ENCODE data around the gene TACO1. TPM values are rescaled to one million over a fixed set of nuclear protein-coding genes. Genes with fewer than 3 reads are reported as not detected.

The TACO1 gene
- total RNA-seq, 1 donor from 2014 or later = 19.5 TPM

GRCh38 chr17:63645775-63646487 lies 45.2 kb downstream of the TACO1 start:
- Histone ChIP-seq H3K4me3 (ENCODE audit: insufficient read depth, low read depth, low read length) (no peak overlapping the region), H2AFZ (ENCODE audit: low read depth, low read length) (no peak overlapping the region), H3K36me3 (ENCODE audit: insufficient read depth, low read length) (no peaks in the 10 kb centered on the region), H4K20me1 (ENCODE audit: insufficient read depth, low read length) (peaks cover 27% of the 10 kb centered on the region), H3K4me1 (ENCODE audit: insufficient read depth, low read length) (peaks cover 20% of the 10 kb centered on the region), H3K4me2 (ENCODE audit: low read length) (no peak overlapping the region), H3K9me3 (ENCODE audit: insufficient read depth, low read depth, low read length) (no peaks in the 10 kb centered on the region), H3K79me2 (ENCODE audit: insufficient read depth, low read length) (no peaks in the 10 kb centered on the region), H3K9ac (ENCODE audit: low read length) (no peak overlapping the region), H3K27me3 (ENCODE audit: insufficient read depth, low read length) (no peaks in the 10 kb centered on the region), H3K27ac (ENCODE audit: low read depth, low read length) (no peak overlapping the region)
- DNase-seq (ENCODE audit: low read depth) (peak; percentile 33), FAIRE-seq (no peak)
- no peak for TF ChIP-seq CTCF (IDR thresholded peaks at IDR 0.05; ENCODE audit: insufficient read depth, low read depth, low read length)
- no peak for TF ChIP-seq EZH2 (IDR thresholded peaks at IDR 0.05; ENCODE audit: insufficient read depth, low read length)
- Mint-ChIP-seq H3K4me1 (ENCODE audit: low read depth, unreplicated experiment) (peaks cover 32% of the 10 kb centered on the region), H3K9me3 (ENCODE audit: unreplicated experiment) (no peaks in the 10 kb centered on the region), H3K27me3 (ENCODE audit: low read depth, unreplicated experiment) (no peaks in the 10 kb centered on the region), H3K36me3 (ENCODE audit: low read depth, unreplicated experiment) (peaks cover 7% of the 10 kb centered on the region), H3K4me3 (ENCODE audit: unreplicated experiment) (no peak overlapping the region), H3K27ac (ENCODE audit: unreplicated experiment) (no peak overlapping the region)

- no peak overlapping the region for H3K4me2 ChIP-seq (ENCODE audit: low read length)
- H3K4me3 ChIP-seq (ENCODE audit: insufficient read depth, low read depth, low read length) = no peak overlapping the region
- Mint-ChIP-seq H3K9me3 (ENCODE audit: unreplicated experiment) (no peaks in the 10 kb centered on the region), H3K4me1 (ENCODE audit: low read depth, unreplicated experiment) (peaks cover 32% of the 10 kb centered on the region), H3K27me3 (ENCODE audit: low read depth, unreplicated experiment) (no peaks in the 10 kb centered on the region), H3K36me3 (ENCODE audit: low read depth, unreplicated experiment) (peaks cover 8% of the 10 kb centered on the region), H3K4me3 (ENCODE audit: unreplicated experiment) (no peak overlapping the region), H3K27ac (ENCODE audit: unreplicated experiment) (no peak overlapping the region)
- H3K79me2 ChIP-seq (ENCODE audit: insufficient read depth, low read length) = no peaks in the 10 kb centered on the region
- H3K4me1 ChIP-seq (ENCODE audit: insufficient read depth, low read length) = peaks cover 20% of the 10 kb centered on the region
- H2AFZ ChIP-seq (ENCODE audit: low read depth, low read length) = no peak overlapping the region
- H3K27ac ChIP-seq (ENCODE audit: low read depth, low read length) = no peak overlapping the region
- no peak overlapping the region for H3K9ac ChIP-seq (ENCODE audit: low read length)
- H3K27me3 ChIP-seq (ENCODE audit: insufficient read depth, low read length) = no peaks in the 10 kb centered on the region
- DNase-seq (ENCODE audit: low read depth) (no peak), FAIRE-seq (no peak)
- no peaks in the 10 kb centered on the region for H3K36me3 ChIP-seq (ENCODE audit: insufficient read depth, low read length)
- peaks cover 30% of the 10 kb centered on the region for H4K20me1 ChIP-seq (ENCODE audit: insufficient read depth, low read length)
- no peak for TF ChIP-seq EZH2 (IDR thresholded peaks at IDR 0.05; ENCODE audit: insufficient read depth, low read length)
- TF ChIP-seq CTCF (IDR thresholded peaks at IDR 0.05; ENCODE audit: insufficient read depth, low read depth, low read length) = no peak
- H3K9me3 ChIP-seq (ENCODE audit: insufficient read depth, low read depth, low read length) = no peaks in the 10 kb centered on the region
Observed at GRCh38 chr17:63646488-63646806, 45.8 kb downstream of the TACO1 start.

GRCh38 chr17:63647065-63647725 lies 46.5 kb downstream of the TACO1 start:
- FAIRE-seq = no peak

More at GRCh38 chr17:63647065-63647725, 46.5 kb downstream of the TACO1 start:
- no peak overlapping the region for H3K27ac ChIP-seq (ENCODE audit: low read depth, low read length)
- Mint-ChIP-seq H3K27ac (ENCODE audit: unreplicated experiment) (peak overlapping the region; percentile 53), H3K36me3 (ENCODE audit: low read depth, unreplicated experiment) (peaks cover 10% of the 10 kb centered on the region), H3K9me3 (ENCODE audit: unreplicated experiment) (no peaks in the 10 kb centered on the region), H3K4me3 (ENCODE audit: unreplicated experiment) (peak overlapping the region; percentile 47), H3K4me1 (ENCODE audit: low read depth, unreplicated experiment) (peaks cover 32% of the 10 kb centered on the region), H3K27me3 (ENCODE audit: low read depth, unreplicated experiment) (no peaks in the 10 kb centered on the region)
- TF ChIP-seq EZH2 (IDR thresholded peaks at IDR 0.05; ENCODE audit: insufficient read depth, low read length) (no peak), CTCF (IDR thresholded peaks at IDR 0.05; ENCODE audit: insufficient read depth, low read depth, low read length) (no peak)
- H4K20me1 ChIP-seq (ENCODE audit: insufficient read depth, low read length) = peaks cover 30% of the 10 kb centered on the region
- H3K79me2 ChIP-seq (ENCODE audit: insufficient read depth, low read length) = no peaks in the 10 kb centered on the region
- no peak overlapping the region for H3K4me3 ChIP-seq (ENCODE audit: insufficient read depth, low read depth, low read length)
- peaks cover 20% of the 10 kb centered on the region for H3K4me1 ChIP-seq (ENCODE audit: insufficient read depth, low read length)
- no peaks in the 10 kb centered on the region for H3K27me3 ChIP-seq (ENCODE audit: insufficient read depth, low read length)
- H3K4me2 ChIP-seq (ENCODE audit: low read length) = peak overlapping the region; percentile 58
- no peak overlapping the region for H2AFZ ChIP-seq (ENCODE audit: low read depth, low read length)
- H3K9ac ChIP-seq (ENCODE audit: low read length) = peak overlapping the region; percentile 20
- DNase-seq (ENCODE audit: low read depth) = peak; percentile 95
- no peaks in the 10 kb centered on the region for H3K9me3 ChIP-seq (ENCODE audit: insufficient read depth, low read depth, low read length)
- no peaks in the 10 kb centered on the region for H3K36me3 ChIP-seq (ENCODE audit: insufficient read depth, low read length)

All from astrocyte (in vitro differentiated cells and primary cell).